ENCODE measurements around the gene CRYGN. TPM values are rescaled to one million over a fixed set of nuclear protein-coding genes. Genes with fewer than 3 reads are reported as not detected.
A peak's percentile ranks its signal among the peaks of the same experiment; 100 is the strongest.

The CRYGN gene
- total RNA-seq, 2 experiments from 2014 or later = not detected

- Mint-ChIP-seq H3K27ac (no peak overlapping the region), H3K4me1 (peaks cover 9% of the 10 kb centered on the region), H3K36me3 (no peaks in the 10 kb centered on the region), H3K4me3 (no peak overlapping the region), H3K27me3 (peaks cover 27% of the 10 kb centered on the region), H3K9me3 (ENCODE audit: low read depth) (no peaks in the 10 kb centered on the region)
- no peak for ATAC-seq
- CTCF ChIA-PET = interaction anchor here (1.5 kb wide), 1 partner anchor 16 kb away, joined by 3 read pairs; no protein-coding TSS in a partner anchor
- no peak for DNase-seq
Measured at GRCh38 chr7:151384352-151384697, 55.6 kb downstream of the CRYGN start.

DNA sequence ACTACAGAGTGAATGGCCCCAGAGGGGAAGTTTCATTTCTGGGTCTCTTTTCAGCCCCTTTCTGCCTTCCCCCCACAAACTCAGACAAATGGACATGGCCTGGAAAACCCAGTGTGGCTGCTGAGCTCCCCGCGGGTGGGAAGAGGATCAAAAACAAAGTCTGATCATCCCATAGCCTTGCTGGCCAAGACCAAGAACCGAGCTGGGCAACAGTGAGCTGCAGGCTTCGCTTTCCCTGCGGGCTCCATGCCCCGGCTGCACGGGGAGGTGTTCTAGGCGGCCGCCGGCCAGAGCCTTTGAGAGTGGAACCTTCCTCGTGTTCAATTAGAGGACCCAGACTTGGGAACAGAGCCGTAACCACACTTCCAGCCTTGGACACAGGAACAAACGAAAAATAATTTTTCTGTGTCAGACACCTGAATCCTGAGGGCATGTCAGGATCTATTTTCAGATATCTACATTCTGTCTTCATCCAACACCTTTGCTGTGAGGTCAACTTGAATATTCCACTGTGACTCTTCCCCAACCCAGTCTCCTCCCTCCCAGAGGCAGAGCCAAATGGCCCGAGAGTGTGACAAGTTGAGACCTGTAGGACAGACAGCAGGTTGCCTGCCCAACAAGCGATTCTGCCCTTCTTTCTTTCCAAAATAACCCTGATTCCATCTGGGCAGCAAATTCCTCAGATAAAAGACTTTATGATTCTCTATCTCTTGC is 56.1 kb downstream of the CRYGN start:
- ATAC-seq (no peak), DNase-seq (no peak)
- no peak overlapping the region for H3K27ac Mint-ChIP-seq
- peaks cover 27% of the 10 kb centered on the region for H3K27me3 Mint-ChIP-seq
- H3K9me3 Mint-ChIP-seq (ENCODE audit: low read depth) = no peaks in the 10 kb centered on the region
- CTCF ChIA-PET = interaction anchor here (1.5 to 2.6 kb wide), 2 partner anchors 15 to 65 kb away, joined by 3 to 10 read pairs; no protein-coding TSS in a partner anchor
- H3K36me3 Mint-ChIP-seq = no peaks in the 10 kb centered on the region
- H3K4me3 Mint-ChIP-seq = no peak overlapping the region
- peaks cover 9% of the 10 kb centered on the region for H3K4me1 Mint-ChIP-seq

DNA sequence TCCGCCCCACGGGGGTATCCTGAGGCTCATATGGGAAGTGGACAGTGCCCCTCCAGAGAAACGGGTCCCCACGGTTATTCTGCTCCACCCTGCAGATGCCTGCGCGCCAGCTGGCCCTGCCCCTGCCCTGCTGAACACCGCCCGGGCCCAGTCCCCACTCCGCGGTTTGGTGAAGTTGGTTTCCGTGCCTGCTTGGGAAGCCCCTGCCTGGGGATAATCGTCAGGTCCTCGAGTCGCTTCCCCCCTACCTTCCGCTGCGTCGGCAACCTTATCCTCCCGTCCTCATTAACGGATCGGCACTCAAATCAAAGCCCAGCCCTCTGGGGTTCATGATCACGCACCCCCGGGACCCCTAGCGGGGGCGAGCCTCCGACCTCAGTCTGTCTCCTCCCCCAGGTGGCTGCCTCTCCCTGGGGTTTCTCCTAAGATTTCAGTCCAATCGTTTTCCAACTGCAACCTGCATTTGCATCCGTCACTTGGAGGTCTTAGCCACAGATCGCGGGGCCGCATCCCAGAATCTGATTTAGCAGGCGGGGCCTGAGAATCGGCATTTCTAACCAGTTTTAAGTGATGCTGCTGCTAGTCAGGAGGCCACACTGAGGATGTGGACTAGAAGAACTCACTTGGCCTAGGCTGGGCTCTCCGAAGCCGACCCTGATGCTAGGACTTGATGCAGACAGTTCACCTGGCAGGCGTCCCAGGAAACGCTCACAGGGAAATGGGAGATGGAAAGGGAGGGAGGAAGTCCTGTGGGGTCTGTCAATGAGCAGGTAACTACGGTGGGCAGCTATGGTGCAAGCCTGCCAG is 57.7 kb downstream of the CRYGN start:
- Mint-ChIP-seq H3K36me3 (peaks cover 4% of the 10 kb centered on the region), H3K27me3 (peaks cover 27% of the 10 kb centered on the region), H3K27ac (no peak overlapping the region), H3K4me1 (peaks cover 9% of the 10 kb centered on the region), H3K9me3 (ENCODE audit: low read depth) (no peaks in the 10 kb centered on the region), H3K4me3 (peak overlapping the region; percentile 35)
- DNase-seq (no peak), ATAC-seq (no peak)
- CTCF ChIA-PET = interaction anchor here (1.5 to 2.6 kb wide), 2 partner anchors 15 to 67 kb away, joined by 3 to 10 read pairs; no protein-coding TSS in a partner anchor

DNA sequence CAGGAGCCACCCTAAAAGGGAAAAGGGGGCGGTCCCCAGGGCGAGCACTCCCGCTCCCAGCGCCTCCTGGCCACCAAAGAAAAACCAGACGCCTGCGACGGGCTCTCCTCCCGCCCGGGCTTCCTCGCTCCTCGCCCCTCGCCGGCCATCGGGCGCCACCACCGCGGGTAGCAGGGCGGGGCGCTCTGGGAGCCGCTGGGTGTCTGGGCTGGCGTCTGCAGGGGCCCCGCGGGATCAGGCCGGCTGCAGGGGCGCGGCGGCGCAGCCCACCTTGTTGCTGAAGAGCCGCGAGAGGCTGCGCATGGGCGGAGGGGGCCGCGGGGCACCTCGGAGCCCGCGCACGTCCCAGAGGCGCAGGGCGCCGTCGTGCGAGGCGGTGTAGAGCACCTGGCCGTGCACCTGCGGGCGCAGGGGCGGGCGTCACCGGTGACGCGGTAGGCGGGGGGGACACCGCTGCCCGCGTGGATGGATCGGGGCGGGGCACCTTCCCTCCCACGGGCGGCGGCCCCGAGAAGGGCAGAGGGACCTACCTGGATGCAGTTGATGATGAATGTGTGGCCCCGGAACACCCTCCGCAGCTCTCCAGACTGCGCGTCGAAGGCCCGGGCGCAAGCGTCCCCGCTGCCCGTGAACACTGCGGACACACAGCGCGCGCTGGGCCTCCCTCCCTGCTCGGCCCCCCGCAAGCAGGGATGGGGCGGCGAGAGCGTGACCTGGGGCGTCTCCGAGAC is 58.4 kb downstream of the CRYGN start:
- H3K9me3 Mint-ChIP-seq (ENCODE audit: low read depth) = no peaks in the 10 kb centered on the region
- DNase-seq = no peak
- no peak overlapping the region for H3K4me3 Mint-ChIP-seq
- peak; percentile 53 for ATAC-seq
- peaks cover 9% of the 10 kb centered on the region for H3K4me1 Mint-ChIP-seq
- H3K27me3 Mint-ChIP-seq = peaks cover 27% of the 10 kb centered on the region
- H3K36me3 Mint-ChIP-seq = peaks cover 4% of the 10 kb centered on the region
- H3K27ac Mint-ChIP-seq = no peak overlapping the region
- CTCF ChIA-PET = interaction anchor here (1.5 to 2.6 kb wide), 2 partner anchors 15 to 67 kb away, joined by 3 to 10 read pairs; no protein-coding TSS in a partner anchor

- no peak for ATAC-seq
- CTCF ChIA-PET = interaction anchor here (1.5 kb wide), 1 partner anchor 14 kb away, joined by 3 read pairs; no protein-coding TSS in a partner anchor
Measured at GRCh38 chr7:151381098-151381347, 58.9 kb downstream of the CRYGN start.

GRCh38 chr7:151380199-151381097 is 59.5 kb downstream of the CRYGN start:
- Mint-ChIP-seq H3K27ac (no peak overlapping the region), H3K27me3 (peaks cover 27% of the 10 kb centered on the region), H3K9me3 (ENCODE audit: low read depth) (no peaks in the 10 kb centered on the region), H3K4me3 (no peak overlapping the region), H3K4me1 (peaks cover 9% of the 10 kb centered on the region), H3K36me3 (peaks cover 6% of the 10 kb centered on the region)
- DNase-seq (no peak), ATAC-seq (no peak)
- CTCF ChIA-PET = no interaction called here

More at GRCh38 chr7:151381098-151381347, 58.9 kb downstream of the CRYGN start:
- no peak overlapping the region for H3K4me3 Mint-ChIP-seq
- peaks cover 4% of the 10 kb centered on the region for H3K36me3 Mint-ChIP-seq
- no peaks in the 10 kb centered on the region for H3K9me3 Mint-ChIP-seq (ENCODE audit: low read depth)
- DNase-seq = no peak
- peaks cover 27% of the 10 kb centered on the region for H3K27me3 Mint-ChIP-seq
- H3K27ac Mint-ChIP-seq = no peak overlapping the region
- H3K4me1 Mint-ChIP-seq = peaks cover 9% of the 10 kb centered on the region

GRCh38 chr7:151379534-151380198 is 60.3 kb downstream of the CRYGN start:
- ATAC-seq = no peak
- DNase-seq = no peak
- H3K4me3 Mint-ChIP-seq = no peak overlapping the region
- H3K4me1 Mint-ChIP-seq = peaks cover 9% of the 10 kb centered on the region
- no peaks in the 10 kb centered on the region for H3K9me3 Mint-ChIP-seq (ENCODE audit: low read depth)
- peaks cover 26% of the 10 kb centered on the region for H3K27me3 Mint-ChIP-seq
- CTCF ChIA-PET = no interaction called here
- H3K36me3 Mint-ChIP-seq = peaks cover 10% of the 10 kb centered on the region
- no peak overlapping the region for H3K27ac Mint-ChIP-seq

DNA sequence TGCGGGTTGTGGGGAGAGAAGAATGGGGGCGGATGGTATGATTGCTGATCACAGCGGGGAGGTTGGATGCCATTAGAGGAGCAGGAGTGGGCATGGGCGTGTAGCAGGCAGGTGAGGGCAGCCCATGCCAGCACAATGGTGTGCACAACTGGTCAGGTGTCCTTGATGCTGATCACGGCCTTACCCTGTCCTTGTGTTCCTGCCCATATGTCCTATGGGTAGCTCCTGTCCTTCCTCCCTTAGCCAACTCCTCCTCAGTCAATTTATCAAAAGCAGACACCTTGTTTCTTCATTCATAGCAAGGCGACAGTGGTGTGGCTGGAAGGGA is 60.8 kb downstream of the CRYGN start:
- H3K27ac Mint-ChIP-seq = no peak overlapping the region
- H3K4me3 Mint-ChIP-seq = no peak overlapping the region
- CTCF ChIA-PET = no interaction called here
- ATAC-seq (no peak), DNase-seq (no peak)
- no peaks in the 10 kb centered on the region for H3K9me3 Mint-ChIP-seq (ENCODE audit: low read depth)
- H3K27me3 Mint-ChIP-seq = peaks cover 21% of the 10 kb centered on the region
- peaks cover 9% of the 10 kb centered on the region for H3K4me1 Mint-ChIP-seq
- peaks cover 12% of the 10 kb centered on the region for H3K36me3 Mint-ChIP-seq

Small RNA genes lying within 50 kb of the gene (microRNA-seq; reads per million reads assigned to microRNA genes)
- not detected for gene MIR3907

Other genes starting within 250 kb of the CRYGN start
- not detected for gene H2BK1, start 229.7 kb downstream of the CRYGN start, total RNA-seq
- gene ABCF2, start 212.9 kb downstream of the CRYGN start, total RNA-seq = 10 to 100 TPM; 37.8 to 47.3 TPM
- 10 to 100 TPM; 46.1 to 46.8 TPM for gene CHPF2, start 207.7 kb downstream of the CRYGN start, total RNA-seq
- gene SMARCD3, start 191.4 kb downstream of the CRYGN start, total RNA-seq = 1 to 10 TPM; 1.0 to 2.5 TPM
- 10 to 100 TPM; 71.3 to 73.3 TPM for gene NUB1, start 98.3 kb downstream of the CRYGN start, total RNA-seq
- gene WDR86, start 30.1 kb downstream of the CRYGN start, total RNA-seq = under 1 TPM in 1 of 2 experiments, not detected in 1; 0.29 TPM
- 10 to 100 TPM; 66.2 to 73.0 TPM for gene RHEB, start 79.8 kb upstream of the CRYGN start, total RNA-seq

All from activated CD8-positive, alpha-beta memory T cell treated with anti-CD3 and anti-CD28 coated beads, Interleukin-2, amount 10 ng/mL, durations not matched to agents 7 days and 5 days (primary cell).